Naive thymus-derived CD4-positive, alpha-beta T cell (primary cell): Measurements from ENCODE around the gene TRIM50. TPM values are rescaled to one million over a fixed set of nuclear protein-coding genes. Genes with fewer than 3 reads are reported as not detected.
A peak's percentile ranks its signal among the peaks of the same experiment; 100 is the strongest.
"Not testable (repeated sequence)": the region's sequence is repeated elsewhere in the genome, so short reads cannot be mapped to it uniquely, and the experiment has no call there.

ENCODE experiments used
- ATAC-seq: fragments of 150-1000 bp; cut with Tn5 transposase; 2 replicates; pipeline ENCODE4 v1.10.0; 2021; ENCODE audit warnings: mild to moderate bottlenecking, moderate library complexity
- CTCF ChIA-PET: fragments of 350-600 bp; sonication (Branson Sonifier 250); formaldehyde crosslinking; loops from one replicate; lab custom pipeline; 2021; ENCODE audit warnings: antibody characterized with exemption; lab: Charles Lee
- POLR2A ChIA-PET: fragments of 350-600 bp; sonication (Branson Sonifier 250); formaldehyde crosslinking; loops from one replicate; lab custom pipeline; 2021; ENCODE audit warnings: antibody characterized with exemption, inconsistent platforms; lab: Charles Lee
- DNase-seq, 9 donors: peaks; one replicate each; pipeline versions ENCODE4 v3.0.0 to v3.0.0-alpha.2; 2020 to 2022; ENCODE audit warnings: mixed read lengths in 1 of 9
- H3K27ac ChIP-seq: one replicate; pipeline ENCODE4 v1.7.0; 2013; ENCODE audit warnings: mild to moderate bottlenecking, low read depth, low read length, moderate library complexity
- H3K27me3 ChIP-seq, 2 donors: one replicate each; pipeline ENCODE4 v1.7.0; 2013; ENCODE audit warnings: low read length in 2 of 2, mild to moderate bottlenecking in 2 of 2, moderate library complexity in 2 of 2; ENCODE audit not compliant: control insufficient read depth in 2 of 2, insufficient read depth in 2 of 2
- H3K36me3 ChIP-seq, 3 experiments: 1 replicate in 2 of 3; 2 replicates in 1 of 3; pipeline ENCODE4 v1.7.0; 2013; ENCODE audit warnings: low read length in 3 of 3, mild to moderate bottlenecking in 3 of 3, moderate library complexity in 1 of 3; ENCODE audit not compliant: insufficient read depth in 3 of 3, control insufficient read depth in 2 of 3
- H3K4me1 ChIP-seq, 2 donors: one replicate each; pipeline ENCODE4 v1.7.0; 2013; ENCODE audit warnings: low read length in 2 of 2, mild to moderate bottlenecking in 2 of 2, moderate library complexity in 1 of 2; ENCODE audit not compliant: control insufficient read depth in 2 of 2, insufficient read depth in 2 of 2
- H3K4me3 ChIP-seq: 2 replicates; pipeline ENCODE4 v1.7.0; 2013; ENCODE audit warnings: mild to moderate bottlenecking, low read length
- H3K9me3 ChIP-seq, 3 experiments: 1 replicate in 2 of 3; 2 replicates in 1 of 3; pipeline ENCODE4 v1.7.0; 2013; ENCODE audit warnings: low read length in 3 of 3; ENCODE audit not compliant: control insufficient read depth in 2 of 3
- H3K27ac Mint-ChIP-seq, 9 donors: one replicate each; pipeline ENCODE4 v1.8.0; 2020 to 2022; ENCODE audit warnings: mixed read lengths in 9 of 9, mild to moderate bottlenecking in 8 of 9, moderate library complexity in 5 of 9, inconsistent platforms in 2 of 9
- H3K27me3 Mint-ChIP-seq, 5 donors: one replicate each; pipeline ENCODE4 v1.8.0; 2021 to 2022; ENCODE audit warnings: mixed read lengths in 5 of 5, mild to moderate bottlenecking in 1 of 5
- H3K36me3 Mint-ChIP-seq, 5 donors: one replicate each; pipeline ENCODE4 v1.8.0; 2020 to 2022; ENCODE audit warnings: mixed read lengths in 5 of 5, mild to moderate bottlenecking in 3 of 5, inconsistent platforms in 1 of 5
- H3K4me1 Mint-ChIP-seq, 7 donors: one replicate each; pipeline ENCODE4 v1.8.0; 2020 to 2022; ENCODE audit warnings: mixed read lengths in 7 of 7, mild to moderate bottlenecking in 3 of 7, inconsistent platforms in 1 of 7
- H3K4me3 Mint-ChIP-seq, 10 donors: one replicate each; pipeline ENCODE4 v1.8.0; 2020 to 2022; ENCODE audit warnings: mild to moderate bottlenecking in 10 of 10, mixed read lengths in 10 of 10, moderate library complexity in 6 of 10, inconsistent platforms in 2 of 10
- H3K9me3 Mint-ChIP-seq, 11 donors: one replicate each; pipeline ENCODE4 v1.8.0; 2020 to 2022; ENCODE audit warnings: mixed read lengths in 11 of 11, mild to moderate bottlenecking in 4 of 11, inconsistent platforms in 1 of 11, moderate library complexity in 1 of 11
- intact Hi-C, 2 donors: fragments of 100-400 bp; cut with micrococcal nuclease; formaldehyde crosslinking; loops; one replicate each; pipeline ENCODE4 v1.15.1; 2023
- polyA plus RNA-seq, 2 donors: library from polyadenylated mRNA; unstranded; fragments of 300-500 nt; fragmentation: Illumina TruSeq; gene quantifications; one replicate each; pipeline ENCODE4 v1.2.3, GENCODE V29; 2021
- total RNA-seq, 6 experiments: library from RNA in 5 of 6; stranded (reverse) in 5 of 6; gene quantifications; 1 replicate in 5 of 6; 2 replicates in 1 of 6; pipeline ENCODE4 v1.2.3 and lab custom pipeline; 2021 to 2026

The TRIM50 gene
- total and polyA plus RNA-seq, 7 experiments from 2014 or later, result not detected

DNA sequence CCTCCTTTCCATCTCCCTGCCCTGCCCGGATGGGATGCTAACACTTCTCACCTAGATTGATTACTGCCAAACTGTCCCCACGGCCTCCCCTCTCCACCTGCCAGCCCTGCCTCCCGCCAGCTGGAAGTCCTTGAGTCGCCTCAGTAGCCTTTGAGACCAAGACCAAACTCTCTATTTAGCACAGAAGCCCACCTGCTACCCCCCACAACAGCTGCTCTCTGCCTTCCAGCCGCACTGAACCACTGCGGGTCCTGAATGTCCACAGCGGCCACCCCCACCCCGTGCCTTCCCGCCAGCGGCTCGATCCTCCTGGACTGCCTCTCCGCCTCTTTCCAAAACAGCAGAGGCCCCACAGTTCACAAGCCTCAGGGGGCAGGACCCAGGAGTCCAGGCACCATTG lies 39.1 kb upstream of the TRIM50 start:
- peaks cover 0 to 1% (median 0%) of the 10 kb centered on the region in 11 donors for H3K9me3 Mint-ChIP-seq
- H3K4me3 Mint-ChIP-seq, result no peak overlapping the region
- POLR2A ChIA-PET, result no interaction called here
- DNase-seq (no peak), ATAC-seq (no peak)
- Histone ChIP-seq H3K4me1 (no peaks in the 10 kb centered on the region), H3K9me3 (no peaks in the 10 kb centered on the region), H3K27ac (no peak overlapping the region), H3K4me3 (no peak overlapping the region), H3K36me3 (no peaks in the 10 kb centered on the region), H3K27me3 (no peaks in the 10 kb centered on the region)
- peak overlapping the region in 1 of 9 donors; percentile 38 for H3K27ac Mint-ChIP-seq
- intact Hi-C loops, result no loop called here
- no peaks in the 10 kb centered on the region for H3K36me3 Mint-ChIP-seq
- peaks cover 0 to 4% (median 0%) of the 10 kb centered on the region in 5 donors for H3K27me3 Mint-ChIP-seq
- CTCF ChIA-PET, result no interaction called here
- peaks cover 0 to 4% (median 0%) of the 10 kb centered on the region in 7 donors for H3K4me1 Mint-ChIP-seq

DNA sequence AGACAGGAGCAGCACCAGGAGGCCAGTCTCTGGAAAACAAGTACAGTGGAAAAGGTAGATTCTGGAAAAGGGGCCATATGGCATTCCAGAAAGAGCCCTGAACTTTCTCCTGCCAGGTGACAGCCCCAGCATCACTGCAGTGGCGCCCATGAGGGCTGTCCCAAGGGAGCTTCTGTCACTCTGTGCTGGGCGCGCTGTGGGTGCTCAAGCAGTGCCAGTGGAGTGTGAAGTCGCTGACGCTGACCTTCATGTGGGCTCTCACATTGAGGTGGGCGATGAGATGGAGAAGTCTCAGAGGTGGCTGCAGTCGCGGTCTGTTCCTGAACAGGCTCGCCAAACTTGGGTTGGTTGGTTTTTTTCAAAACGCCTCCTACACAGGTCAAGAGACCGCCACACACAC lies 38.2 kb upstream of the TRIM50 start:
- H3K27ac Mint-ChIP-seq, result no peak overlapping the region

GRCh38 chr7:73364006-73364728 lies 36.3 kb upstream of the TRIM50 start:
- intact Hi-C loops, result no loop called here
- Mint-ChIP-seq H3K9me3 (peaks cover 0 to 1% (median 0%) of the 10 kb centered on the region in 11 donors), H3K27me3 (peaks cover 0 to 3% (median 0%) of the 10 kb centered on the region in 5 donors), H3K4me1 (peaks cover 0 to 3% (median 0%) of the 10 kb centered on the region in 7 donors), H3K36me3 (no peaks in the 10 kb centered on the region), H3K27ac (no peak overlapping the region), H3K4me3 (no peak overlapping the region)
- no peaks in the 10 kb centered on the region for H3K9me3 ChIP-seq
- no peak overlapping the region for H3K4me3 ChIP-seq
- ChIA-PET CTCF (no interaction called here), POLR2A (no interaction called here)
- H3K36me3 ChIP-seq, result no peaks in the 10 kb centered on the region
- H3K27me3 ChIP-seq, result no peaks in the 10 kb centered on the region
- H3K27ac ChIP-seq, result no peak overlapping the region
- ATAC-seq (no peak), DNase-seq (no peak)
- no peaks in the 10 kb centered on the region for H3K4me1 ChIP-seq

More for the DNA sequence above, 38.2 kb upstream of the TRIM50 start:
- Histone ChIP-seq H3K9me3 (no peaks in the 10 kb centered on the region), H3K4me3 (no peak overlapping the region), H3K4me1 (no peaks in the 10 kb centered on the region), H3K27me3 (no peaks in the 10 kb centered on the region), H3K27ac (no peak overlapping the region), H3K36me3 (no peaks in the 10 kb centered on the region)
- DNase-seq, result no peak
- Mint-ChIP-seq H3K27me3 (peaks cover 0 to 4% (median 0%) of the 10 kb centered on the region in 5 donors), H3K36me3 (no peaks in the 10 kb centered on the region), H3K4me1 (peaks cover 0 to 4% (median 0%) of the 10 kb centered on the region in 7 donors), H3K4me3 (no peak overlapping the region), H3K9me3 (peaks cover 0 to 1% (median 0%) of the 10 kb centered on the region in 11 donors)
- intact Hi-C loops, result no loop called here
- no peak for ATAC-seq
- POLR2A ChIA-PET, result no interaction called here
- CTCF ChIA-PET, result no interaction called here

DNA sequence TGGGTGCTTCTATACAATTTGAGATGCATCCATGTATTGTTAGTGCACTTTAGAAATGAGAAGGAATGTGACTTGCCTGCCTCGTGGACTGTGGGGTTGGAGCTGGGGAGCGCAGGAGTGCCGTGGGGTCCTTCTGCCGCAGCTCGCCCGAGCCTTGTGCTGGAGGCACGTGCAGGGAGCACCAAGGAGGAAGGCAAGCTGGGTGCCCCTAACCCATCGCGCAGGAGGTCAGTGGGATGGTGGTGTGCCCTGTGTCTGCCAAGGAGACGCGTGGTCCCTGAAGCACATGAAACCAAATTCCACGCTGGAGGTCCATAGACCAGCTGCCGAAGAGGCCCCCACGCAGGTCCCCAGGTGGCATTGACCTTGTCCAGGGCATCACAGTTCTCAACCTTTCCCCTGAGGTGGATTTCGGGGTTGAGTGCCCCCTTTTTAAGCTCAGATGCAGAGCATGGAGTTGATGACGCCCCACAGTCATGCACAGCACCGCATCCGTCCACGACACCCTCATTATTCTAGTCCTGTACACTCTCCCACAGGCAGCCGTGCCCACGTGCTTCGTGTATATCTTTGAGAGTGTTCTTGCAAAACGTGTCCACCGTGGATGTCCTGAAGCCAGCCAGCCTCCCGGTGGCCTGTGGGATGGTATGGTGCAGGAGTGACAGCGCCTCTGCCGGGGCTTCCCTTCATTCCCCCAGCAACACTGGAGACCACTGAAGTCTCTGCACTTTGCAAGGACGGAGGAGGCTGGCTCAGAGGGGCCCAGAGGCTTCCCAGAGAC lies 35.5 kb upstream of the TRIM50 start:
- peaks cover 0 to 5% (median 0%) of the 10 kb centered on the region in 5 donors for H3K27me3 Mint-ChIP-seq
- Histone ChIP-seq H3K4me3 (no peak overlapping the region), H3K36me3 (no peaks in the 10 kb centered on the region), H3K4me1 (no peaks in the 10 kb centered on the region), H3K27ac (no peak overlapping the region), H3K27me3 (no peaks in the 10 kb centered on the region), H3K9me3 (no peaks in the 10 kb centered on the region)
- peaks cover 0 to 1% (median 0%) of the 10 kb centered on the region in 11 donors for H3K9me3 Mint-ChIP-seq
- POLR2A ChIA-PET, result no interaction called here
- no peaks in the 10 kb centered on the region for H3K36me3 Mint-ChIP-seq
- no peak overlapping the region for H3K4me3 Mint-ChIP-seq
- no peak overlapping the region for H3K27ac Mint-ChIP-seq
- peaks cover 0 to 5% (median 2%) of the 10 kb centered on the region in 7 donors for H3K4me1 Mint-ChIP-seq
- CTCF ChIA-PET, result no interaction called here
- ATAC-seq (no peak), DNase-seq (no peak)
- intact Hi-C loops, result no loop called here

DNA sequence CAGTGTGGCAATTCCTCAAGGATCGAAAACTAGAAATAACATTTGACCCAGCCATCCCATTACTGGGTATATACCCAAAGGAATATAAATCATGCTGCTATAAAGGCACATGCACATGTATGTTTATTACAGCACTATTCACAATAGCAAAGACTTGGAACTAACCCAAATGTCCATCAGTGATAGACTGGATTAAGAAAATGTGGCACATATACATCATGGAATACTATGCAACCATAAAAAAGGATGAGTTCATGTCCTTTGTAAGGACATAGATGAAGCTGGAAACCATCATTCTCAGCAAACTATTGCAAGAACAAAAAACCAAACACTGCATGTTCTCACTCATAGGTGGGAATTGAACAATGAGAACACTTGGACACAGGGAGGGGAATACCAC lies 32.7 kb upstream of the TRIM50 start:
- POLR2A ChIA-PET, H3K36me3 Mint-ChIP-seq, H3K27me3 ChIP-seq, H3K27ac Mint-ChIP-seq, H3K4me3 Mint-ChIP-seq, ATAC-seq, H3K9me3 Mint-ChIP-seq, H3K4me3 ChIP-seq, CTCF ChIA-PET, H3K27ac ChIP-seq, H3K4me1 ChIP-seq, DNase-seq, H3K36me3 ChIP-seq, H3K9me3 ChIP-seq, intact Hi-C loops: not testable (repeated sequence)
- Mint-ChIP-seq H3K27me3 (peaks cover 0 to 11% (median 0%) of the 10 kb centered on the region in 5 donors), H3K4me1 (peaks cover 0 to 12% (median 7%) of the 10 kb centered on the region in 7 donors)

DNA sequence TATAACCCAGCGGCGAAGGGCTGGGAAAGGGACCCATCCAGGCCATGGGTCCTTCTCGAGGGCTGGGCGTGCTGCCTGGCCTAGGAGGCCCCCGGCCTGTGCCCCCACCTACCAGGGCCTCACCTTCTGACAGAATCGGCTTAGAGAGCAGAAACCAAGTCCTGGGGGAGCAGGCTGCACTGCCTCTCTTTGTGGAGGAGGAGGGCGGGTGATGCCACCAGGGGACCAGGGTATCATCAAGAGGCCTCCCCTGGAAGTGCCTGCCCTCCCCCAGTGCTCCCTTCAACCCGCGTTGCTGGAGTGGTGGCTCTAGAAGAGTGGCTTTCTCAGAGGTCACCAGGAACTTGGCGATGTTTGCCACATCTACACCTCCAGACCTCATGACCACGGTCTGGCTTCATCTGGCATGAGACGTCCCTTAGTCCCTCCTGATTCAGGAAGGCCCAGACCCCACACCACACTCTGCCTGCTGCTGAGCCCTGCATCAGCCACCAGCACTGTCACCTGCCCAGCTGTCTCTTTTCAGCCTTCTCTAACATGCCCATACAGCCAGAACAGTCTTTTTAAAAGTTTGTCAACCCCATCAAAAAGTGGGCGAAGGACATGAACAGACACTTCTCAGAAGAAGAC lies 32.0 kb upstream of the TRIM50 start:
- ATAC-seq (no peak), DNase-seq (no peak)
- no peaks in the 10 kb centered on the region for H3K36me3 Mint-ChIP-seq
- ChIA-PET POLR2A (no interaction called here), CTCF (no interaction called here)
- Histone ChIP-seq H3K4me1 (no peaks in the 10 kb centered on the region), H3K27ac (no peak overlapping the region), H3K4me3 (no peak overlapping the region), H3K36me3 (no peaks in the 10 kb centered on the region), H3K9me3 (no peaks in the 10 kb centered on the region), H3K27me3 (no peaks in the 10 kb centered on the region)
- H3K27me3 Mint-ChIP-seq, result peaks cover 0 to 11% (median 0%) of the 10 kb centered on the region in 5 donors
- peak overlapping the region in 1 of 9 donors; percentile 42 for H3K27ac Mint-ChIP-seq
- intact Hi-C loops, result no loop called here
- peaks cover 0 to 12% (median 7%) of the 10 kb centered on the region in 7 donors for H3K4me1 Mint-ChIP-seq
- H3K9me3 Mint-ChIP-seq, result no peaks in the 10 kb centered on the region
- peak overlapping the region in 3 of 10 donors; percentile 13 to 30 (median 16) for H3K4me3 Mint-ChIP-seq
